ENCODE data around the gene YJEFN3. TPM values are rescaled to one million over a fixed set of nuclear protein-coding genes. Genes with fewer than 3 reads are reported as not detected.

YJEFN3 gene
- total RNA-seq, 2 donors from 2014 or later = 2.6 to 11.2 TPM

DNA sequence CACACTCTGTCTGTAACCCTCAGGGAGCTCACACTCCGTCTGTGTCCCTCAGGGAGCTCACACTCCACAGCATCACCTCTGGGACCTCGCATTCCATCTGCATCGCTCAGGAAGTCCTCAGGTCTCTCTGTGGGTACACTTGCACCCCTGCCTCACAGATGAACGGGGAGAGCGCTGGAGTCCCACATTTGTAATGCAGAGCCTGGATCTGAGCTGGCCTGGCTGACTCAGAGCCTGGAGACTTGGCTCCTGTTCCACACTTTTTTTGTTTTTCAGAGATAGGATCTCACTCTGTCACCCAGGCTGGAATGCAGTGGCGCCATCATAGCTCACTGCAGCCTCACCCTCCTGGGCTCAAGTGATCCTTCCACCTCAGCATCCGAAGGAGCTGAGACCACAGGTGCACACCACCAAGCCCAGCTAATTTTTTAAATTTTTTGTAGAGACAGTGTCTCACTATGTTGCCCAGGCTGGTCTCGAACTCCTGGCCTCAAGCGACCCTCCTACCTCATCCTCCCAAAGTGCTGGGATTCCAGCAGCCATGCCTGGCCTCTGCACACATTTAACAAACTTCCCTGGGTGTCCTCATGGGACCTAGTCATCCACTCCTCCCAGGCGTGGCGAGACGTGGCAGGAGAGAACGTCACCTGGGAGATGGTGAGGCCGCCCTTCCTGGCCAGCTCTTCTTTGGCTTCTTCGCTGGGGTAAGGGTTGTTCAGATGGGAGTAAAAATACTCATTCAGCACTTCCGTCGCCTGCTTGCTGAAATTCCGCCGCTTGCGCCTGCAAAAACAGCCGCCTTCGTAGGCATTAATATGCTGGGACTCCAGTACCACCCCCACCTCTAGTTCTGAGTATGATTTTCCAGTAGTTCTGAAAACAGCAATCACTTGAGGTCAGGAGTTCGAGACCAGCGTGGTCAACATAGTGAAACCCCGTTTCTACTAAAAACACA lies 40.4 kb downstream of the YJEFN3 start:
- no peak for ATAC-seq
- DNase-seq = no peak
- Histone ChIP-seq H3K4me1 (no peaks in the 10 kb centered on the region), H3K36me3 (replicated peaks in 1 of 2; ENCODE audit: insufficient read depth in 1 of 2, low read depth in 2 of 2) (no peaks in the 10 kb centered on the region), H3K4me3 (no peak overlapping the region), H3K9me3 (no peaks in the 10 kb centered on the region), H3K27ac (no peak overlapping the region), H3K27me3 (no peaks in the 10 kb centered on the region)
- 82 to 88% methylated on average over 25 of the region's 25 CpGs for WGBS, 2 donors
- no peak for TF ChIP-seq POLR2A (IDR thresholded peaks at IDR 0.05)
- TF ChIP-seq, protein P1, sequence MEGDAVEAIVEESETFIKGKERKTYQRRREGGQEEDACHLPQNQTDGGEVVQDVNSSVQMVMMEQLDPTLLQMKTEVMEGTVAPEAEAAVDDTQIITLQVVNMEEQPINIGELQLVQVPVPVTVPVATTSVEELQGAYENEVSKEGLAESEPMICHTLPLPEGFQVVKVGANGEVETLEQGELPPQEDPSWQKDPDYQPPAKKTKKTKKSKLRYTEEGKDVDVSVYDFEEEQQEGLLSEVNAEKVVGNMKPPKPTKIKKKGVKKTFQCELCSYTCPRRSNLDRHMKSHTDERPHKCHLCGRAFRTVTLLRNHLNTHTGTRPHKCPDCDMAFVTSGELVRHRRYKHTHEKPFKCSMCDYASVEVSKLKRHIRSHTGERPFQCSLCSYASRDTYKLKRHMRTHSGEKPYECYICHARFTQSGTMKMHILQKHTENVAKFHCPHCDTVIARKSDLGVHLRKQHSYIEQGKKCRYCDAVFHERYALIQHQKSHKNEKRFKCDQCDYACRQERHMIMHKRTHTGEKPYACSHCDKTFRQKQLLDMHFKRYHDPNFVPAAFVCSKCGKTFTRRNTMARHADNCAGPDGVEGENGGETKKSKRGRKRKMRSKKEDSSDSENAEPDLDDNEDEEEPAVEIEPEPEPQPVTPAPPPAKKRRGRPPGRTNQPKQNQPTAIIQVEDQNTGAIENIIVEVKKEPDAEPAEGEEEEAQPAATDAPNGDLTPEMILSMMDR (IDR thresholded peaks at IDR 0.05) = no peak
- intact Hi-C loops (cut with DNase I) = no loop called here

DNA sequence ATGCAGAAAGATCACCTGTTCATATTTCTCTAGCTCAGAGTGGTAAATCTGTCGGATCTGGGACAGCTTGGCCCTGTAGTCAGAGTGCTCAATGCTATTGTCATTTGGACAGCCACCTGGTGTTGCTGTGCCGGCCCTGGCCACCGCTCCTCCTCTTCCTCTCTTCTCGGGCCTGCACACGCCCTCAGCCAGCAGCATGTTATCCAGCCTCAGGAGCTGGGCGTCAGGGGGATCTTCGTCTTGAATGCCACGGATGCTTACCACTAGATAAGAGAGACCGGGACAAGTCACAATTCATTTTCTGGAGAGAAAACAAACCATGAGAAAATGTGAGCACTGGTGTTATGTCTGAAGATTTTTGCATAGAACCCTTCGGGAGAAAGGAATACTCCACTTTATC lies 41.9 kb downstream of the YJEFN3 start:
- no peaks in the 10 kb centered on the region for H3K4me1 ChIP-seq
- H3K4me3 ChIP-seq = no peak overlapping the region
- TF ChIP-seq POLR2A (IDR thresholded peaks at IDR 0.05) = no peak
- TF ChIP-seq, protein P1 (IDR thresholded peaks at IDR 0.05) = no peak
- H3K9me3 ChIP-seq = no peaks in the 10 kb centered on the region
- ATAC-seq = no peak
- WGBS, 2 donors = 65 to 76% methylated on average over 10 of the region's 10 CpGs
- no peak for DNase-seq
- no peak overlapping the region for H3K27ac ChIP-seq
- H3K27me3 ChIP-seq = no peaks in the 10 kb centered on the region
- intact Hi-C loops (cut with DNase I) = no loop called here
- H3K36me3 ChIP-seq (replicated peaks in 1 of 2; ENCODE audit: insufficient read depth in 1 of 2, low read depth in 2 of 2) = no peaks in the 10 kb centered on the region

DNA sequence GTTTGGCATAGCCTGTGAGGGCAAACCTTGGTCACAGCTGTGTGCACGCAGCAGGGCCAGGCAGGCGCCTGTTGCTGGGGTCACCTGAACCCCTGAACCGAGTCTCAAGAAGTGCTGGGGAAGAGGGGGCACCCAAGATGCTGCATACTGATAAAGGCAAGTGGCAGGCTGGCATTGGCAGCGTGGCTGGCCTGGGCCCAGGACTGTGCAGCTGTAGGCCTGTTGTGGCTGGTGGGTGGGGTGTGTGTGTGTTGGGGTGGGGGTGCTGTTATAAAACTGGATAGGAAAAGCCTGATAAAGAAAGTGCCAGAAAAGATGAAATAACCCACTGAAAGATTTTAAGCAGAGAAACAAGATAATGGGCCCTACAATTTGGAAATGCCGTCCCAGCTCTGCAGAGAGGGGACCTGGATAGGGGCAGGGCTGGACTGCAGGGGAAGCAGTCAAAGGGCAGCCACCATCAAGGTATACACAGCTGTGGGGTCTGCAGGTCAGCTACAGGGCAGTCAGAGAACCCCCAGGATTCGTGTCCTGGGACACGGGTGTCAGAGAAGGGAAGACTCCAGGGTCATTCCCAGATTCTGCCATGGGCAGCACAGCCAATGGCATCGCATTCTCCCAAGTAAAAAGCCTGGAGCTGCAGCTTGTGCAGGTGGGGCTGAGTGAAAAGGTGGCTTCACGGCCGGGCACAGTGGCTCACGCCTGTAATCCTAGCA lies 42.5 kb downstream of the YJEFN3 start:
- no peaks in the 10 kb centered on the region for H3K27me3 ChIP-seq
- H3K9me3 ChIP-seq = no peaks in the 10 kb centered on the region
- WGBS, 2 donors = 69 to 83% methylated on average over 4 to 11 of the region's 11 CpGs
- TF ChIP-seq, protein P1 (IDR thresholded peaks at IDR 0.05) = no peak
- TF ChIP-seq POLR2A (IDR thresholded peaks at IDR 0.05) = no peak
- no peak for ATAC-seq
- no peaks in the 10 kb centered on the region for H3K36me3 ChIP-seq (replicated peaks in 1 of 2; ENCODE audit: insufficient read depth in 1 of 2, low read depth in 2 of 2)
- no peak overlapping the region for H3K4me3 ChIP-seq
- no peak overlapping the region for H3K27ac ChIP-seq
- no peaks in the 10 kb centered on the region for H3K4me1 ChIP-seq
- no peak for DNase-seq
- intact Hi-C loops (cut with DNase I) = no loop called here

DNA sequence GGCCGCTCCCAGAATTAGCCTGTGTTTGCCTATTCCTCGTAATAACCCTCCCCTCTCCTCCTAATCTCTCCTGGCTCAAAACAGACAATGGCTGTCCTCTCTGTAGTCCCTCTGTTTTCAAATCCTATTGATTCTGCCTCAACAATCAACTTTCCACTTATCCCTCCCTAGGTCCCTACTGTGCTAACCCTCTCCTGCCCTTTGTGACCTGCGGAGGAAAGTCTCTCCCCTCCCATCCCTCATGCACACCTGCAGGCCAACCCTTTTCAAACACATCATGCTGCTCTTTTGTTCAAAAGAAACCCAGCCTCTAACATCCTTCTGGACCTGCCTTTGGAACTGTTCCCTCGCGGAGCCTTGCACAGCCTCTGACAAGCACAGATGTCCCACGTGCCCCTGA lies 46.7 kb downstream of the YJEFN3 start:
- H3K27ac ChIP-seq = no peak overlapping the region
- DNase-seq = no peak
- no peaks in the 10 kb centered on the region for H3K4me1 ChIP-seq
- ATAC-seq = no peak
- H3K36me3 ChIP-seq (replicated peaks in 1 of 2; ENCODE audit: insufficient read depth in 1 of 2, low read depth in 2 of 2) = no peaks in the 10 kb centered on the region
- TF ChIP-seq POLR2A (IDR thresholded peaks at IDR 0.05) = no peak
- TF ChIP-seq, protein P1 (IDR thresholded peaks at IDR 0.05) = no peak
- intact Hi-C loops (cut with DNase I) = no loop called here
- no peaks in the 10 kb centered on the region for H3K9me3 ChIP-seq
- no peaks in the 10 kb centered on the region for H3K27me3 ChIP-seq
- no peak overlapping the region for H3K4me3 ChIP-seq
- WGBS, 2 donors = 59 to 73% methylated on average over 6 of the region's 6 CpGs

Data from body of pancreas (tissue), 4 donors.